Amygdala (tissue), 56 donors: ENCODE data around the gene RBMS1.

Experiments used
- DNase-seq, 56 donors: peaks; one replicate each; lab custom pipeline; 2025; lab: John Stamatoyannopoulos, UW

RBMS1 gene

DNA sequence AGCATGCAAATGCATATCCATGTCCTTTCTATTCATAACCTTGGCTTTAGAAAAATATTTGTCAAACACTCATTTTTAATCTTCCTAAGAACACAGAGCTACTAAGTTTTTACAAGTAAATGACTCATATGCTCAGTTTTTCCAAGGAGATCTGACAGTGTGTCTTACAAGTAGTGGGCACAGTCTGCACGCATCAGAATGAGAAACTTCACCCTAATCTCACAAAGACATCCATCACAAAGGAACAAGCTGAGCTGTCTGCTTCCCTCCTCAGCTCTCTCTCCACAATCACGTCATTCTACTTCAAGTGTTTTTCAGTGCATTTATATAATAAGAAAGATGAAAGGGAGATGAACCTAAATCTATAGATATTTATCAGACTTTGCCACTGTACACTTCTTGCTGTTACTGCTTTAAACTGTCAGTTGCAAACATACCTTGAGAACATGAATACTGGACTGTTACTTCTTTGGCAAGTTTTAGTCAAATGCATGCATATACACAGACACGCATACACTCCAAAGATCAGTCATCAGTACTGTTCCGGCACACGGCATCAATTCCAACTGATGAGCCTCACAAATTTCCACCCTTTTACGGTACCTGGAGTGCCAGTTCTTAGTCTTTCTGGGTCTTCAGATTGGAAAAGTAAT, 75.7 kb downstream of the RBMS1 start:
- peak in 1 of 56 donors; percentile 5 for DNase-seq

- no peak for DNase-seq
These were observed 77.6 kb downstream of the RBMS1 start for GRCh38 chr2:160415991-160416390.

GRCh38 chr2:160411955-160412354, 81.7 kb downstream of the RBMS1 start:
- DNase-seq, result no peak

GRCh38 chr2:160411167-160411566, 82.4 kb downstream of the RBMS1 start:
- no peak for DNase-seq

DNA sequence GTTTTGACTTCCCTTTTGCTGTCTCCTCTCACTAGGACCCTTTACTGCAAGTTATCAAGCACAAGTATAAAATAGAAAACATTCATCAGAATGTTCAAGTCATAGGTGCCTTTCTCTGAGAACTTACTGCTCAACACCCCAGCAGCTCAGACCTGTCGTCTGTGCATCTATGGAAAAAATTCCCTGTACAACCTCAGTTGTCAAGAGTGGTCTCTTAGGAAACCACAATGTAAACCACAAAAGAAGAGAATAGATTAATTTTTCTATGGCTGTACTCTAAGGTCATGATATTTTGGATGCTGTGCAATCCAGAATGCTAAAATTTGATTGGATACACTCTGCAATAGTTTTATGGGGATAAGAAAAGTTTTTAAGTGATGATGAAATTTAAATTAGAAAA, 84.1 kb downstream of the RBMS1 start:
- no peak for DNase-seq

GRCh38 chr2:160408959-160409291, 84.7 kb downstream of the RBMS1 start:
- DNase-seq, result no peak

DNA sequence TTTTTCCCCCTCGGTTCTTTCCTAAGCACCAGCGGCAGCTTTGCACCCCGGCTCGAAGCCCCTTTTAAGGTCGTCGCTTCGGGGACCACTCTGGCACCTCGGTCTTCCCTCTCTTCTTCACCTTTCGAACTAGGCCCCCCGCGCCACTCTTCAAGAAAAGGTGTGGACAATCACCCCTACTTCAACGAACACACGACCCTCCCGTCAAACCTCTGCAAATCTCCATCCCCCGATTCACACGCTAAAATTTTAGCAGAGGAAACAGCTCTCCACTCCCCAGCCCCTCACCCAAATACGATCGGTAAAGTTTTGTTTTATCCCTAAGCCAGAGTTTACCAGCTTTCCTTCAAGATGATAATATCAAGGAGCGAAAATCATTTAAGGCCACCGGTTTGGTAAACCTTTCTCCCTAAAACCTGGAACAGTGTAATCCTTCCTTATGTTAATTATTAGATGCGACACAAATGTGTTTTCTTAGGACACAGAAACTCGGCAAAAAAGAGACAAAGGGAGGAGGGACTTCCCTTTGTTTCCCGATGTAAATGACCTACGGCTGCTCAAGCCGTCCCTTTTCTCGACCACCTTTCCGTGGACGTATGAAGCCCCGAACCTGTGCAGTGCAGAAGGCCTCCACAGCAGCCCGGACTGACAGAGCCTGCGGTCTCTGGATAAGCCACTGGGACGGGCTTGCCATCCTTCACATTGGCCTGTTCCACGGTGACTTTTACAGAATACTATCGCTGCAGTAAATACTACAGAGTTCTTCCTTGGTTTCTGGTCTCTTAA, 85.2 kb downstream of the RBMS1 start:
- DNase-seq, result no peak

- peak in 12 of 56 donors; percentile 13 to 49 (median 28) for DNase-seq
These were observed 86.0 kb downstream of the RBMS1 start for GRCh38 chr2:160407393-160408172.

DNA sequence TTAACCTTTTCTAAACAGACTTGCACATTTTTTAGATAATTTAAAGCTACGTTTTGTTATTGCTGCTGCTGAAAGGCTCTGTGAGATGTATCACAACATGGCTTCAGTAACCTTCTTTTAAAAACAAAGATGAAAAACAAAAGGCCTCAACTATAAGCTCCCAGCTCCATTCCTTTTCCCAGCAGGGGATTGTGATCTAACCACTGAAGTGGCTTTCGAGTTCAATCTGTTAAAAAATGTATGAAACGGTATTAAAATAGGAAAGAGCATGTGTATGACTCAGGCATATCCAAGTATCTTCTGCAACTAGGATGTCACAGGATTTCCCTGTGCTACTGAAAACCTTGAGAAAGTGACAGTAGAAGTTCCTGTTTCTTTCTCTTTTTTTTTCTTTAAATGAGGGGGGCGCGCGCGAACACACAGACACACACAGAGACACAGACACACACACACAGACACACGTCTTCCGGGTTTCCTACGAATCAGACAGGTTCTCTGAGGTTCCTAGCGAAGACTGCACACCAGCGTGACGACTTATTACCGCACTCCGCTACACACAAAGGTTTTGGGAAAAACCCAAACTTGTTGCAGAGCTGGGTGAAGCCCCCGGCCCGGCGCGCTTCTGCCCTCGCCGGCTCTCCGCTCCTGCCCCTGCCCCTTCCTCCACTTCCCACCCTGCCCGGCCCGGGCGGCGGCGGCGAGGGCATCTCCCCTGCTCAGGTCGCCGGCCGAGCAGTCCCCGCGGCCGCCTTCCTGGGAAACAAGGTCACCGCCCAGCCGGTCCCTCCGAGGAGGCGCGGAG, 86.8 kb downstream of the RBMS1 start:
- peak in 23 of 56 donors; percentile 10 to 71 (median 28) for DNase-seq

GRCh38 chr2:160405077-160405867, 88.3 kb downstream of the RBMS1 start:
- no peak for DNase-seq

- DNase-seq, result no peak
These were observed 90.3 kb downstream of the RBMS1 start for GRCh38 chr2:160402997-160403979.

DNA sequence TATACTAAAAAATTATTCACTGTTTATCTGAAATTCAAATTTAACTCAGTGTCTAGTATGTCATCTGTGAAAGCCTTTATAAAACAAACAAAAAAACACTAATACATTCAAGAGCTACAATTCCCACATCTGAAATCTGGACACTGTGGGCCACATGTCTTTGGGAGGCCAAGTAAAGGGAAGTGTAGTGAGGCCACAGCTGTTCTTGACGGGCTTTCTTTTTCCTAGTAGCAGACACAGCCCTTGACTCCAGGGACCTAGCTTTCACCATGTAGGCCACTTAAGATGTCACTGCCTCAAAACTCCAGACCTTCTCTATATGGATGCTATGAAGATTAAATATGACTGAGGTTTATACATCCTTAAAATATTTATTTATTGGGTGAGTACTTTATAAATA, 91.1 kb downstream of the RBMS1 start:
- DNase-seq, result no peak

GRCh38 chr2:160401895-160402294, 91.7 kb downstream of the RBMS1 start:
- DNase-seq, result no peak

DNA sequence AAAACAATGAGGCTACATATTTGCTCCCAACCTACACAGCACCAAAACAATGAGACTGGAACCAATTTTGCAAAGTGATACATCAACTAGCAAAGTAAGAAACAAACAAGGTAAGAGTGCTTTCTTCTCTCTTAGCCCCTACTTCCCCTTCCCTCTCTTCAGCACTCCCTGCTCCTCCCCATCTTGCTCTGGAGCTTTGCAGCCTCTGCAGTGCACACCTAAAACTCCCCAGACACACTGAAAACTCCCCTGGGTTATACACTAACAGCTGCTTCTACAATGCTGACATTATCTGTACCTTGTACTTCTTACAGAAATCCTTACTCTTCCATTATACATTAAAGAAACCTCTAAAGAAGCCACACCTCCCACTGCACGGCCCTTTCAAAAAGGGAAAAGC, 93.7 kb downstream of the RBMS1 start:
- no peak for DNase-seq

- DNase-seq, result no peak
These were observed 96.1 kb downstream of the RBMS1 start for GRCh38 chr2:160397530-160397865.

- no peak for DNase-seq
These were observed 99.5 kb downstream of the RBMS1 start for GRCh38 chr2:160394153-160394552.

DNA sequence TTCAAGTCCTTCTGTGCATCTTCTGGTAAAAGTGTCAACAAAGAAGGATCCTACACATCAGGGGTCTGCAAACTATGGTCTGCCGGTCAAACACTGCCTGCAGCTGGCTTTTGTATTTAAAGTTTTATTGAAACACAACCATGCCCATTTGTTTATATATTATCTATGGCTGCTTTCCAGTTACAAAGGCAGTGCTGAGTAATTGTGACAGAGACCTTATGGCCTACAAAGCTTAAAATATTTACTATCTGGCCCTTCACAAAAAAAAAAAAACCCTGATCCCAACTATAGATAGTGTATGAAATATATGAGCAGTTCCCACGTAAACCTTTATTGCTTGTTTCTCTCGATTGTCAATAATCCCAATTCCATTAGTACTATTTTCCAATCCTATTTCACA, 101.4 kb downstream of the RBMS1 start:
- no peak for DNase-seq

- DNase-seq, result no peak
These were observed 102.8 kb downstream of the RBMS1 start for GRCh38 chr2:160390544-160391455.
